ENCODE measurements around the gene DNAH8.

DNAH8 gene

GRCh38 chr6:38857815-38858214 lies 142.7 kb downstream of the DNAH8 start:
- Histone ChIP-seq H3K79me2 (ENCODE audit: control insufficient read depth, low read length) (no peaks in the 10 kb centered on the region), H4K20me1 (ENCODE audit: control insufficient read depth, insufficient read depth, low read depth, low read length) (no peaks in the 10 kb centered on the region), H3K27ac (ENCODE audit: low read depth, low read length) (no peak overlapping the region), H3K4me1 (ENCODE audit: control insufficient read depth, low read length) (no peaks in the 10 kb centered on the region), H3K9me3 (ENCODE audit: control insufficient read depth, insufficient read depth, low read length) (no peaks in the 10 kb centered on the region), H3F3A (ENCODE audit: control insufficient read depth, insufficient read depth) (no peaks in the 10 kb centered on the region), H3K27me3 (ENCODE audit: control insufficient read depth, low read length) (peaks cover 18% of the 10 kb centered on the region), H3K36me3 (ENCODE audit: control insufficient read depth, low read length) (no peaks in the 10 kb centered on the region), H3K4me2 (ENCODE audit: low read length) (no peak overlapping the region), H3K4me3 (ENCODE audit: low read length) (no peak overlapping the region), H3K9me2 (replicated peaks; ENCODE audit: control insufficient read depth, low read length) (no peaks in the 10 kb centered on the region)
- no peak for TF ChIP-seq EZH2phosphoT487 (IDR thresholded peaks at IDR 0.05; ENCODE audit: borderline replicate concordance, low read length)
- TF ChIP-seq CTCF (IDR thresholded peaks at IDR 0.05; ENCODE audit: low read depth, low read length, poor library complexity, severe bottlenecking): no peak

- no peaks in the 10 kb centered on the region for H3K9me2 ChIP-seq (replicated peaks; ENCODE audit: control insufficient read depth, low read length)
- no peaks in the 10 kb centered on the region for H3F3A ChIP-seq (ENCODE audit: control insufficient read depth, insufficient read depth)
- H3K27ac ChIP-seq (ENCODE audit: low read depth, low read length): no peak overlapping the region
- H4K20me1 ChIP-seq (ENCODE audit: control insufficient read depth, insufficient read depth, low read depth, low read length): no peaks in the 10 kb centered on the region
- no peak for TF ChIP-seq EZH2phosphoT487 (IDR thresholded peaks at IDR 0.05; ENCODE audit: borderline replicate concordance, low read length)
- TF ChIP-seq CTCF (IDR thresholded peaks at IDR 0.05; ENCODE audit: low read depth, low read length, poor library complexity, severe bottlenecking): no peak
- H3K27me3 ChIP-seq (ENCODE audit: control insufficient read depth, low read length): peaks cover 18% of the 10 kb centered on the region
- H3K4me3 ChIP-seq (ENCODE audit: low read length): no peak overlapping the region
- H3K36me3 ChIP-seq (ENCODE audit: control insufficient read depth, low read length): no peaks in the 10 kb centered on the region
- no peaks in the 10 kb centered on the region for H3K4me1 ChIP-seq (ENCODE audit: control insufficient read depth, low read length)
- H3K4me2 ChIP-seq (ENCODE audit: low read length): no peak overlapping the region
- H3K9me3 ChIP-seq (ENCODE audit: control insufficient read depth, insufficient read depth, low read length): no peaks in the 10 kb centered on the region
- no peaks in the 10 kb centered on the region for H3K79me2 ChIP-seq (ENCODE audit: control insufficient read depth, low read length)
These were observed 144.9 kb downstream of the DNAH8 start for GRCh38 chr6:38860041-38860440.

- Histone ChIP-seq H3K4me3 (ENCODE audit: low read length) (no peak overlapping the region), H3K79me2 (ENCODE audit: control insufficient read depth, low read length) (no peaks in the 10 kb centered on the region), H3K9me2 (replicated peaks; ENCODE audit: control insufficient read depth, low read length) (no peaks in the 10 kb centered on the region), H3K36me3 (ENCODE audit: control insufficient read depth, low read length) (no peaks in the 10 kb centered on the region), H3K4me1 (ENCODE audit: control insufficient read depth, low read length) (no peaks in the 10 kb centered on the region), H3K4me2 (ENCODE audit: low read length) (no peak overlapping the region), H3K27ac (ENCODE audit: low read depth, low read length) (no peak overlapping the region), H4K20me1 (ENCODE audit: control insufficient read depth, insufficient read depth, low read depth, low read length) (no peaks in the 10 kb centered on the region), H3F3A (ENCODE audit: control insufficient read depth, insufficient read depth) (no peaks in the 10 kb centered on the region), H3K9me3 (ENCODE audit: control insufficient read depth, insufficient read depth, low read length) (no peaks in the 10 kb centered on the region), H3K27me3 (ENCODE audit: control insufficient read depth, low read length) (peaks cover 18% of the 10 kb centered on the region)
- TF ChIP-seq CTCF (IDR thresholded peaks at IDR 0.05; ENCODE audit: low read depth, low read length, poor library complexity, severe bottlenecking): no peak
- TF ChIP-seq EZH2phosphoT487 (IDR thresholded peaks at IDR 0.05; ENCODE audit: borderline replicate concordance, low read length): no peak
These were observed 146.9 kb downstream of the DNAH8 start for GRCh38 chr6:38861926-38862401.
